ENCODE data around the gene ZNF384. TPM values are rescaled to one million over a fixed set of nuclear protein-coding genes. Genes with fewer than 3 reads are reported as not detected.
A peak's percentile ranks its signal among the peaks of the same experiment; 100 is the strongest.

The ZNF384 gene
- total RNA-seq, 2 donors from 2014 or later, result 36.8 to 45.3 TPM

DNA sequence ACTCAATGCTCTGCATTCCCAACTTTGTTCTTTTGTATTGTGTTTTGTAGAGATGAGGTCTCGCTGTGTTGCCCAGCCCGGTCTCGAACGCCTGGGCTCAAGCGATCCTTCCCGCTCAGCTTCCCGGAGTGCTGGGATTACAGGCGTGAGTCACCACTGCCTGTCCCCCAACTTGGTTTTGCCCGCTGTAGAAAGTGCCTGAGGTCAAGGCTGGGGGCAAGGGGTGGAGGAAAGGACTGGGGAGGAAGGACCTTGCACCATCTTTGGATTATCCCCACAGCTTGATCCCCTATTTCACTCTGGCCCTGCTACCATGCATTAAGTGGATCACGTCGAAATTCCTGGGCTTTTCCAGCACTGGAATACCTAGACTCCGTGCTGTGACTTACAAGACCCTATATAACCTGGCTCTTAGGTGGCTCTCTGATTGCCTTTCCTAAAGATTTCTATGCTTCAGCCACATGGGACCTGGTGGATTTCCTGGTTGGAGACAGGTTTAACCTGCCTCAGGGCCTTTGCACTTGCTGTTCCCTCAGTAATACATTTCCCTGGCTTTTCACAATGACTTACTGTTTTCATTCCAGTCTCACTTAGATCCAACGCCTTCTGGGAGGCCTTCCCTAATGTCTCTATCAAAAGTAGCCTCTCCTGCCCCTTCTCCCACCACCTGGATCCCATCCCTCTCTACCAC, 12.0 kb upstream of the ZNF384 start:
- H3K27me3 ChIP-seq (replicated peaks; ENCODE audit: insufficient read depth), result no peaks in the 10 kb centered on the region
- no peak for TF ChIP-seq CTCF (IDR thresholded peaks at IDR 0.05)

DNA sequence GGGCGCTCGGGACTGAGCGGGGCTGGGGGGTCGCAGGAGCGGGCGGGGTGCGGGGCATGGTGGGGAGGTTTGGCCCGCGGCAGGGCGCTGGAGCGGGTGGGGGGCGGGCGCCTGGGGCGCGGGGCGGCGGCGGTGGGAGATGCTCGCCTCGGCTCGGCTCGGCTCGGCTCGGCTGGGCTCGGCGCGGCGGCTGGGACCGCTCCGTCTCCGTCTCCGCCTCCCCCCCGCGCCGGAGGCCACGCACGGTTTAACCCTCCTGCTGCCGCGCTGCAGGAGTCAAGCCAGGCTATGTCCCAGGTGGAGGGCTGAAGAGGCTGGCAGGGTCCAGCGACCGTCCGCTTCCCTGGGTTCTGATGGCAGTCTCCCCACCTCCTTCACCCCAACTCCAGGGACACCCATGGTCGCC, 11.5 kb upstream of the ZNF384 start, which contains the start of gene PIANP:
Gene PIANP (minus strand): TSS at position 170 of the 406 bp plus-strand sequence. CDS start 2,754 bp downstream, outside the sequence.
- ATAC-seq (ENCODE audit: insufficient number of reproducible peaks, low FRiP score, low read depth) (peak; percentile 50), DNase-seq (ENCODE audit: low spot score) (no peak)
- Histone ChIP-seq H3K27ac (no peak within 1 kb of the TSS), H3K36me3 (no peaks in the 10 kb centered on the region), H3K4me3 (peak within 1 kb of the TSS; percentile 76), H3K4me1 (ENCODE audit: control insufficient read depth in 1 of 2, low read depth in 2 of 2) (peaks cover 0 to 15% of the 10 kb centered on the region in 2 donors), H3K27me3 (replicated peaks; ENCODE audit: insufficient read depth) (no peaks in the 10 kb centered on the region), H3K9me3 (no peaks in the 10 kb centered on the region)
- TF ChIP-seq CTCF (IDR thresholded peaks at IDR 0.05), result no peak

More for the DNA sequence above, 12.0 kb upstream of the ZNF384 start:
- Histone ChIP-seq H3K36me3 (no peaks in the 10 kb centered on the region), H3K27ac (no peak overlapping the region), H3K9me3 (no peaks in the 10 kb centered on the region), H3K4me1 (ENCODE audit: control insufficient read depth in 1 of 2, low read depth in 2 of 2) (peaks cover 0 to 15% of the 10 kb centered on the region in 2 donors), H3K4me3 (peak overlapping the region; percentile 76)
- ATAC-seq (ENCODE audit: insufficient number of reproducible peaks, low FRiP score, low read depth) (no peak), DNase-seq (ENCODE audit: low spot score) (no peak)

- H3K27me3 ChIP-seq (replicated peaks; ENCODE audit: insufficient read depth), result no peaks in the 10 kb centered on the region
- DNase-seq (ENCODE audit: low spot score), result no peak
Observed at GRCh38 chr12:6699989-6700645, 10.9 kb upstream of the ZNF384 start.

DNA sequence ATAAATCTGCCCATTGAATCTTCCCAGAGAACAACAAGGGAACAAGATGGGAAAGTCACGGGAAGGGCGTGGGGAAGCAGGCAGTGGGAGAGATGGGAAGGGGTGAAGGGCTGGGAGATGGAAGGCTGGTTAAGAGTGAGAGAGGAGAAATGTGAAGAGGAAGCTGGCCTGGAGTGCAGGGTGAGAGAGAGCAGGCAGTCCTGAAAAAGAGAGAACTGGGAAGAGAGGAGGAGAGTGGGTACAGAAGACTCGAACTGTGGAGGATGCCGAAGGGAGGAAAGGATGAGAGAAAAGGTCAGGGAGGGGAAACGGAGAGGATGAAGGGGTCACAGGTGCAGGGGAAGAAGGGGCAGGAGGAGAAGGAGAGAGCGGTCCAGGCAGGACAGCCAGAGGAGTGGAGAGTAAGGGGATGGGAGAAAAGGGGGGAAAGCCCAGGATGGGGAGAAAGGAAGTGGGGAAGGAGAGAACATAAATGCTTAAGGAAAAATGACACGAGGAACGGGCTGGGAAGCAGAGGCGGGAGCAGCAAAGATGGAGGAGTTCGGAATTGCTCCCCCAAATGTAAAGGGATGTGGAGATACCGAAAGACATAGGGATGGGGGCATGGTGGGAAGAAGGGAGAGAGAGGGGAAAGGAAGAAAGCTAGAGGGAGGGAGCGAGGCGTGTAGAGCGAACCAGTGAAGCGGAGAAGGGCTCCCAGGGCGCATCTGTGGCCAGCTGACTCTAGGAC, 10.2 kb upstream of the ZNF384 start:
- Histone ChIP-seq H3K4me1 (ENCODE audit: control insufficient read depth in 1 of 2, low read depth in 2 of 2) (peaks cover 0 to 15% of the 10 kb centered on the region in 2 donors), H3K36me3 (no peaks in the 10 kb centered on the region), H3K4me3 (peak overlapping the region; percentile 76), H3K27ac (no peak overlapping the region), H3K27me3 (replicated peaks; ENCODE audit: insufficient read depth) (no peaks in the 10 kb centered on the region), H3K9me3 (no peaks in the 10 kb centered on the region)
- ATAC-seq (ENCODE audit: insufficient number of reproducible peaks, low FRiP score, low read depth) (no peak), DNase-seq (ENCODE audit: low spot score) (no peak)
- no peak for TF ChIP-seq CTCF (IDR thresholded peaks at IDR 0.05)

More at GRCh38 chr12:6699989-6700645, 10.9 kb upstream of the ZNF384 start:
- Histone ChIP-seq H3K4me3 (peak overlapping the region; percentile 76), H3K36me3 (no peaks in the 10 kb centered on the region), H3K9me3 (no peaks in the 10 kb centered on the region), H3K27ac (no peak overlapping the region), H3K4me1 (ENCODE audit: control insufficient read depth in 1 of 2, low read depth in 2 of 2) (peaks cover 0 to 15% of the 10 kb centered on the region in 2 donors)
- TF ChIP-seq CTCF (IDR thresholded peaks at IDR 0.05), result no peak
- no peak for ATAC-seq (ENCODE audit: insufficient number of reproducible peaks, low FRiP score, low read depth)

Data from thoracic aorta (tissue), 2 donors.